Cerebellar nuclear complex (tissue), 1 donor: ENCODE results near the gene PCK1.

Experiments
- DNase-seq, 2 experiments: peaks; one replicate each; lab custom pipeline; 2025; lab: John Stamatoyannopoulos, UW

The PCK1 gene

DNA sequence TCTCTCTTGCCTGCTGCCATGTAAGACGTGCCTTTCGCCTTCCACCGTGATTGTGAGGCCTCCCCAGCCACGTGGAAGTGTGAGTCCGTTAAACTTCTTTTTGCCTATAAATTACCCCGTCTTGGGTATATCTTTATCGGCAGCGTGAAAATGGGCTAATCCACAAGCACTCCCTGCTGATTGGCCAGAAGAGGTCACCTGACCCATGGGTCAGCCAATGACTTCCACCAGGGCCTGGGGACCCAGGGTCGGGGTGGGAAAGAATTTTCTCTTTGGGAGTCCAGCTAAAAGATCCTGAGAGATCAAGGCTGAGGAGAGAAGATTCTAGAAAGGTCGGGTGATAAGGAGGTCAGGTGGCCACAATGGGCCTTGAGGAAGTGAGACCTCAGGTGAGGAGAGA, 42.2 kb downstream of the PCK1 start:
- DNase-seq: no peak

DNA sequence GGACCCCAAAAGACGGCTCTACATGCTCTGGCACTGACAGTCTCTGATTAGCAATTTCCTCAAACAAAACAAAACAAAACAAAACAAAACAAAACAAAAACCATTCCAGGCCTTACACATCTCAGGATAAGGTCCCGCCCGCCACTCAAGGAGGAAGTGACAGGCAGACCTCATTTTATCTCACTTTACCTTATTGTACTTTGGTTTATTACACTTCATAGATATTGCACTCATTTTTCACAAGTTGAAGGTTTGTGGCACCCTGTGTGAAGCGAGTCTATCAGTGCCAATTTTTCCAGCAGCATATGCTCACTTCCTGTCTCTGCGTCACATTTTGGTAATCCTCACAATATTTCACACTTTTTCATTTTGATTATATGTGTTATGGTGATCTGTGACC, 44.1 kb downstream of the PCK1 start:
- DNase-seq: no peak

DNA sequence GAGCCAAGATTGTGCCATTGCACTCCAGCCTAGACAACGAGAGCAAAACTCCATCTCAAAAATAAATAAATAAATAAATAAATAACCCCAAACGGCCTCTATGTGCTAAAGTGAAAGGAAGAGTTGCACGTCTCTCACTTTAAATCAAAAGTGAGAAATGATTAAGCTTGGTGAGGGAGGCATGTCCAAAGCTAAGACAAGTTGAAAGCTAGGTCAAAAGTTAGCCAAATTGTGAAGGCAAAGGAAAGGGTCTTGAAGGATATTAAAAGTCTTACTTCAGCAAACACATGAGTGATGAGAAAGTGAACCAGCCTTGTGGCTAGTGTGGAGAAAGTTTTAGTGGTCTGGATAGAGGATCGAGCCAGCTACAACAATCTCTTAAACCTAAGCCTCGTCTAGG, 45.0 kb downstream of the PCK1 start:
- no peak for DNase-seq

DNA sequence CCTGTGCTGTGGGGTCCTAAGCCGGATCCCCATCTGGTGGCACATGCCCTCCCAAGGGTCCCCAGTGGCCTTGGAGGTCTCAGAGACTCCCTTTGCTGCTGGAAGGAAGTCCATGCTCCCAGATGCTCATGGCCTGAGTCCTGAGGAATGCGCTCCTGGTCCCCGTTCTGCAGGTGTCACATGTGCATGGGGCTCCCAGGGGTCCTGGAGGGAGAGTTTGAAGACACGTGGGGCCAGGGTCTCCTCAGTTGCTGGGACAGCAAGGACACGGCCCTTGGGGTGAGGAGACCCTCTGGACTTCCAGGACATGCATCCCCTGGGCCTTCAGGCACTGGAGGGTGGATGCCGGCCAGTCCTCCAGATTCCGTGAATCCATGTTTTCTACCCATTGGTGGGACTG, 47.6 kb downstream of the PCK1 start:
- no peak for DNase-seq

DNA sequence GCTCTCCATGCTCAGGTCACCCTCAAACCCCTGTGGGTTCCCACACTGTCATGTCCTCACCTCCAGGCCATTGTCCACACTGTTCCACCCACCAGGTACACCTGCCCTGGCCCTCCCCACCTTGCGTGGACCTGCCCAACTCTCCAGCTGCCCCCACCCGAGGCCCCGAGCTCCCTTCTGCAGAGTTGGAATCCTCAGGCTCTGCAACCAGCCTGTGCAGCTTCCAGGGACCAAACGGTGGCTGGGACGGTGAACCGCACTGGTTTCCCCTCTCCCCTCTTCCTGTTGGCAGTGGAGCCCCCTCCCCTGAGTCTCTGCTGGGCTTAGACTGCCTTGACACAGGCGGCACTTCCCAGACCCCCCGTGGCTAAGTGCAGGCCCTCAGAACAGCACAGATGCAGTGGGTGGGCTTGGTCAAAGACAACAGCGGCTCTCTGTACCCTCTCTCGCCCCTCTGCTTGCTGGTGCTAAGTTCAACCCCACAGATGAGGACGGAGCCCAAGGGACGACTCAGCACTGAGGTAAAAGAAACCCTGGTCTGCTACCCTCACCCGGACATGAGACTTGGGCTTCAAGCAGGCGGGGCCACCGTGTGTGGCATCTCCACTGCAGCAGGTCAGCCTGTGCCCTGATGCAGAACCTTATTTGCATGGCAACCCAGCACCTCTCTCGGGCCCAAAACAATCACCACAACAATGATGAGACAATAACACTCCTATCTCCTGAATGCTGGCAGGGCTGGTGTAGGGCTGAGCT, 48.4 kb downstream of the PCK1 start:
- no peak for DNase-seq

DNA sequence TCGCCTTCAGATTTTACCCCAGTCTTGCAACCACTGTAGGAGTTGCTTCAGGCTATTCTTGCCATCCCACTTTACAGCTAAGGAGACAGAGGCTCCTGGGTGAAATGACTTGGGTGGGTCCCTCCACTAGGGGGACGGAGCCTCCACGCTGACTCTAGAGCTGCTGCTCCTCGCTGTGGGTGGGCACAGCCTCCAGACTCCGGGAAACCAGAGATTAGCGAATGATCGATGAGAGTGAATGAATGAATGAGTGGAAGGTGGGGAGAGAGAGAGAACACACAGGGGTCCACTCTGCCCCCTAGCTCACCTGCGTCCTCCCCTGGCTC, 48.9 kb downstream of the PCK1 start:
- no peak for DNase-seq

DNA sequence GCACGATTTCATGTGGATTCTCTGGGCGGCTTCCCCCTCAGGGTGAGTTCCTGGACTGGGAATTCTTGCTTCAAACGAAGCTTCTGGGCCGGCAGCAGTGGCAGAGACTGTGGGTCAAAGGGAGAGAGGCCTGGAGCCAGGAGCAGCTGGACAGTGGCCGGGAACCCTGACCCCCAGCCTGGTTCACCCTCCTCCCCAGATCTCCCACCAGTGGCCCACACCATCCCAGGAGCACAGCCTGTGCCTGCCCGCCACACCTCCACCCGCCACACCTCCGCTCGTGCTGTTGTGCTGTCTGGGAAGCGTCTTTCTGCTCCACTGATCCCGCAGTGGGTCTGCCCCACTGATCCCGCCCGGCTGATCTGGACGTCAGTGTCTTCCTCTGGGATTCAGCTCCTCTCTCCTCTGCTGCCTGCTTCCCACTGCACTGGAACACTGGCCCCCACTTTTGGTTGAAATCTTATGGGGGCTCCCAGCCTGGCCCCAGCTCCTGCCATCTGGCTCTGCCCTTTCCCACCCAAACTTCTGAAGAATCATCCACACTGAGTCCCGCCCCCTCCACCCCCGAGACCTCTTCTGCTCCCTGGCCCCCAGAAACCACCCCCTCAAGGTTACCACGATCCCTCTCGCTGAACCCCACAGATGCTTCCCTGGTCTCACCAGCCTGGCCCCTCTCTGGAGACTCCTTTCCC, 49.5 kb downstream of the PCK1 start:
- DNase-seq: no peak

DNA sequence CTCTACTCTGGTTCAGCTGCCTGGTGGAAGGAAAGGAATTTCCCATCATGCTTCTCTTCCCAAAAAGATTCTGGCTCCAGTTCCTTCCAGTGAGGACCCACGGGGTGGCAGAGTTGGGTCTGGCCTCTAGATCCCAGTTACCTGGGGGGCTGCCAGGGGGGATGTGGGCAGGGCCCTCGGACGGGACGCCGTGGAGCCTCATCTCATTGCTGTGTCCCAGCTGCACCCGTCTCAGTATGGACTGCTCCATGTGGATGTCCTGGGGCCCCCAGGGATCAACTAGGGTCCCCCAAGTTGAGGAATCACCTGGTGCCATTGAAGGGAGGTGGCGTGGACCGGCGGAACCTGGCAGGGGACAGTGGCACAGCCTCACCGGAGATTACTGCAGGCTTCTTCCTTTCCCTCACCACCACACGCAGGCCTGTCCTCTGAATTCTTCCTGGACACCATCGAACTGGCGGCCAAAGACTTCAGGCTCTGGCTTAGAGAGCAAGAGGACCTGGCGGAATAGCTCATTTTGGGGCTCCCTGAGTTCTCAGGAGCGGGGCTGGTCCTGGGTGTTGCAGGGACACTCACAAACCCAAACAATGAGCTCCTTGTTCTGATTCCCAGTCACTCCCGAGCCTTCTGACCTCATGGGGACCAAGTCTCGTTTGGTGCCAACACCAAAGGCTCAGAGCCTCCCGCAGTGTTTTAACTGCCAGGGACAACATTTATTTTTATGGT, 50.8 kb downstream of the PCK1 start:
- DNase-seq: no peak

DNA sequence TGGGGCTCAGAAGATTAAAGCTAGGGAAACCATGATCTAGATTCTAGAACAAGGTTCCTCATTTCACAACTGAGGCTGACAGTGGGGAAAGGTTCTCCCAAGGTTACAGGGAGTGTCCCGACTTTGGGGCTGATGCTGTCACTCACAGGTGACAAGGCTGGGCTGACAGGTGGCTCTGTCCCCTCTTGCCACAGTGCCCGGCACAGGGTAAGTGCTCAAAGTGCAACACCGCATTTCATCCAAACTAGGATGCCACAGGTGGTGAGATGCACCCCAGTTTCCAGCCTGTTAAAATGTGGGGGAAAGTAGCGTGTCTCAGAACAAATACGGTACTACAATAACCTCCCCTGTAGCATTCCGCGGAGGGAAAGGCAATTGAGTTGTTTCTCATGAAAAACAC, 51.5 kb downstream of the PCK1 start:
- DNase-seq: no peak

DNA sequence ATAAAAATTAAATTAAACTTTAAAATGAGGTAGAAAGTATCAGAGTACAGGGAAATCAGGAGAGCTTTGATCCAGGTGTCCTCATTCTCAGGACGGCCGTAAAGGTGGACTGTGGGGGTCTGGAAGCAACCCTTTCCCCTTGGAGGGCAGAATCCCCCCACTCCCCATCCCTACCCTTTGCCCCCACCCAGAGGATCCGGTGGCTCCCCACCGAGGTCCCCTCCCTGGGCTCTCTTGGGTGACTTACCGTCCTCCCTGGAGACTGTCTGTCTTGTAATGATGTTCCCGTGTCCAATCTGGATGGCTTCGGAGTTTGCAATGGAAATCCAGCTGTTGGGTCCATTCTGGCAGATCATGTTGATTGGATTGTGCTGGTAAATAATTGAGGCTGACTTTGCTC, 52.0 kb downstream of the PCK1 start:
- no peak for DNase-seq

DNA sequence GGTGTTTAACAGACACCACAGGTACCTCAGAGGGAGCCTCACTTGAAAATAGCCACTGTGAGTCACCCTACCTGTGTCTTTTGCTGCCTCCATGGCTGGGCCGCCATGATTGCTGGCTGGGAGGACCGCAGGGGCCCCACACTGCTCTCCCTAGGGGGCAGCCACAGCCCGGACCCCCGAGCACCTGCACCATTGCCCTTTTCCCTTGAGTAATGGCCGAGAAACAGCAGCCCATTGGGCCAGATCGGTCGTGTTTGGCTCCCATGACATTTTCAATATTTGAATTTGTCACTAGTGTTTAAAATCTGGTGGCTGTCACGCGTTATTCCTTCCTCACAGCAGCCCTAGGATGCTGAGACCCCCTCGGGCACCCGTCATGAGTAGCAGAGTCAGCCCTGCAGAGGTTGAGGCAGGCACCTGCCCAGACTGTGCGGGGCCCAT, 52.6 kb downstream of the PCK1 start:
- DNase-seq: no peak

DNA sequence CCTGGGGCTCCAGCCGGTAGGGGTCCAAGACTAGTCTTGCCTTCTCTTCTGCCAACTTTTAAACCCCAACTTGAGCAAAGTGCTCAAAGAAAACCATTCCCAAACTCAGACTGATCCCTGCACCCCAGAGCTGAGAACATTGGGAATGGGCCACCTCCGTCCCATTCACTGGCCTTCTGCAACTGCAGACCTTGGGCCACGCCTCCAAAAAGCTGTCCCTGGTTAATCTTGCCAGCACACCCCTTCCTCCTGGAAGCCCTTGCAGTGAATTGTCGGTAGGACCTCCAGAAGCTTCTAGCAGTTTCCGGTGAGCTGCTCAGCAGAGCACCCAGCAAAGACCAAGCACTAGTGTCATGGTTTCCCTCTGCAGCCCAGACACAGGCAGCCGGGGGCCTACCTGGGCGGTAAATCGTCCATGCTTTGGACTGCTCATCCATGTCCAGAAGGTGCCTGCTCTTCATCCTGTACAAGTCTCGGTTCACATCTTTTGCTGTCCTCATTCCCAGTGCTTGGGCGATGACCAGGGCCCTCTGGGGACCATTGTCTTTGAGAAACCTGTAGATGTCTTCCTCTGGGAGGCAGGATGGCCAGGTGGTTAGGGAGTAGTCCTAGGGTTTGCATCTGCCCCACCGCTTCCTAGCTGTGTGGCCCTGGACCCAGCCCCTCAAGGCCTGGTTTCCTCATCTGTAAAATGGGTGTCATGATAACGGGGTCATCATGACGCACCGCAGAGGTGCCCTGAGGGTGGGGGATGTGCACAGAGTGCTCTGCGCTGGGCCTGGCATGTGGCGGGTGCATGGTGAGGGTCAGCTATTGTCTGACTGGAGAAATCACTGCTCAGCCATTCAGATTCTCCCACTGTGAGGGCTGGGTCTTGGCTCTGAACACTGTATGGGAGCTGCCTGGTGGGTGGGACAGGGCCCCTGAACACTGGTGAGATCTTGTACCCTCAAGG, 53.9 kb downstream of the PCK1 start:
- DNase-seq: no peak

DNA sequence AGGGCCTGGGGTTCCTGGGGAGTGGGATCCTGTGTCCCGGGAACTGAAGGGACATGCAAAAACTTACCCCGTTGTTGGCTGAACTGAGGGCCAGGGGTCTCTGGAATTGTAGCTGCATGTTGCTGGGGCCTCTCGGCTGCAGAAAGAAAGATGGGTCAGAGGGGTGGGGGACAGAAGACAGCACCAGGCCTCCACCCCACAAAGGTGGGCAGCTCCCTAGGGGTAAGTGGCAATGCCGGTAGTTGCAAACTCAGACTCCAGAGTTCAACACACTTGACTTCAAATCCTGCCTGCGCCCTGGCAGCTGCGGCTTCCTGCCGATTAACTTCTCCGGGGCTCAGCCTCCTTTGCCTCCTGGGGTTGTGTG, 54.5 kb downstream of the PCK1 start:
- DNase-seq: no peak

DNA sequence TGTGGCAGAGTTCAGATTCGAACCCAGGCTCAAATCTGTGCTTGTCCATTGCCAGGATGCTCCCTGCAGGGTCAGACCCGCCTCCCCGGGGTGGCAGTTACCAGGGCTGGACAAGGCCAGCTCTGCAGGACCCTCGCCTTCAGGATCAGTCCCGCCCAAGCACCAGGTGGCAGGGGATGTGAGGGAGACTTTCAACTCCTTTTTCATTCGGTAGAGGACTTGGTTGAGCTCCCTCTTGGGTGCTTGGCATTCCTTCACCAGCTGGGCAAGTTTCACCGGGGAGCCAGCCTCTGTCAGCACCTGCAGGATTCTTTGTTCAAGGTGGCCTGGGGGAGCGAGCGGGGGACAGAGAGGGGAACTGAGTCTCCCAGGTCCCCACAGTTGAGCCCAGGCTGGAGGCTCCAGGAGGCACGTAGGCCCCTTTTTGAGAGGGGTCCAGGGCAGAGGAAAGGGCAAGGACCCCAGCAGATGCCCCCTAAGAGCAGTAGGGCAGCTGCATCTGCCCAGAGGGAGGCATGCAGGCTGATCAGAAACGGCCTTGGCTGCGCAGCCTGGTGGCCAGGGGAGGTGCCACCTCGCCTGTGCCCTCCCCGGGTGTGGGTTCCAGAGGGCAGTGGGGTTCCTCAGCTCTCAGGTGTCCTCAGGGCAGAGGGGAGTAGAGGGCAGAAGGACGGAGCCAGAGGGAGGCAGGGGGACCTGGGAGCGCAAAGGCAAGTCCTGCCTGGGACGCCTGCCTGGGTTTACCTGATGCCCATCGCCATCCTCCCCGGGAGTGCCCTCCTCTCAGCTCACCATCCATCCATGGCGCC, 55.4 kb downstream of the PCK1 start:
- no peak for DNase-seq

DNA sequence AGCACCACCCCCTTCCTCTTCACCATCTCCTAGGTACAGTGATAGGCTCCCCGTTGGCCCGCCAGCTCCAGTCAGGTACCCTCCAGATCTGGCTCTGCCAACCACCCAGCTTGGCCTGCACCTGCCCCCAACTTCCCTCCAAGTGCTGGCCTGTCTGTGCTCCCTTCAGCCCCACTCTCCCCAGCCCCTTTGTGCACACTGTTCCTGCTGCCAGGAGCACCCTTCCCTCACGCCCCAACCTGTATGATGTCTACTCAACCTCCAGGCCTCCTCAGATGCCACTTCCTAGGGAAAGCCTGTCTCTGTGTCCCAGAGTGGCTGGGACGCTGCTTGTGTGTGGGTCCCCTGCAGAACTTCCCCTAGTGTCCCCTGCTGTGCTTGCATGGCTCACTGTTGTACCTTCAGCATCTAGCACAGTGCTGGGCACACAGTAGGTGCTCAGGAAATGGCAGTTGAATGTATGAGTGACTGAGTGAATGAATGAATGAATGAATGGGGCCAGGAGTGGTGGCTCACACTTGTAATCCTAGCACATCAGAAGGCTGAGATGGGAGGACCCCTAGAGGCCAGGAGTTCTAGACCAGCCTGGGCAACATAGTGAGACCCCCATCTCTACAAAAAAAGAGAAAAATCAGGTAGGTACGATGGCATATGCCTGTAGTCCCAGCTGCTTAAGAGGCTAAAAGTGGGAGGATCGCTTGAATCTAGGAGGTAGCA, 56.3 kb downstream of the PCK1 start:
- DNase-seq: no peak
